Kidney (tissue), 14 donors: ENCODE measurements around the gene TPSG1. TPM values are rescaled to one million over a fixed set of nuclear protein-coding genes. Genes with fewer than 3 reads are reported as not detected.

ENCODE experiments used
- DNase-seq, 5 donors: peaks; one replicate each; pipeline ENCODE4 v3.0.0-alpha.2; 2013 to 2020
- FAIRE-seq: peaks from 2 replicates; lab custom pipeline; 2012; peaks lifted over from hg19 to GRCh38; lab: Jason Lieb, UNC
- H3K27ac ChIP-seq, 2 donors: one replicate each; pipeline ENCODE4 v1.7.0; 2013; ENCODE audit warnings: low read depth in 2 of 2, low read length in 2 of 2, inconsistent platforms in 1 of 2
- H3K27me3 ChIP-seq: one replicate; pipeline ENCODE4 v1.7.1; 2013; ENCODE audit warnings: low read length, inconsistent platforms; ENCODE audit not compliant: control insufficient read depth, insufficient read depth
- H3K36me3 ChIP-seq, 3 donors: one replicate each; pipeline versions ENCODE4 v1.7.0 to v1.7.1; 2013; ENCODE audit warnings: low read length in 3 of 3, control low read depth in 1 of 3, inconsistent platforms in 1 of 3; ENCODE audit not compliant: insufficient read depth in 3 of 3, control insufficient read depth in 2 of 3
- H3K4me1 ChIP-seq, 3 donors: one replicate each; pipeline versions ENCODE4 v1.7.0 to v1.7.1; 2013; ENCODE audit warnings: low read length in 3 of 3, inconsistent platforms in 1 of 3, low read depth in 1 of 3; ENCODE audit not compliant: control insufficient read depth in 2 of 3, insufficient read depth in 2 of 3
- H3K4me3 ChIP-seq, 3 donors: one replicate each; pipeline versions ENCODE4 v1.7.0 to v1.8.1; 2013; ENCODE audit warnings: low read length in 3 of 3, control low read depth in 1 of 3, inconsistent platforms in 1 of 3
- H3K9ac ChIP-seq, 3 donors: one replicate each; pipeline versions ENCODE4 v1.7.0 to v1.7.1; 2013; ENCODE audit warnings: low read length in 3 of 3, control low read depth in 1 of 3, inconsistent platforms in 1 of 3
- H3K9me3 ChIP-seq, 3 donors: one replicate each; pipeline versions ENCODE4 v1.7.0 to v1.7.1; 2013; ENCODE audit warnings: low read length in 3 of 3, control low read depth in 1 of 3, inconsistent platforms in 1 of 3; ENCODE audit not compliant: control insufficient read depth in 2 of 3, insufficient read depth in 1 of 3
- CTCF ChIP-seq: IDR thresholded peaks from 3 replicates; pipeline ENCODE4 v1.5.1; 2012; ENCODE audit warnings: mild to moderate bottlenecking, moderate library complexity, borderline replicate concordance; ENCODE audit not compliant: insufficient read depth; ENCODE audit errors: extremely low read depth
- intact Hi-C: fragments of 100-400 bp; cut with DNase I; formaldehyde crosslinking; loops from one replicate; pipeline ENCODE4 v1.11.1; 2022
- polyA plus RNA-seq: library from polyadenylated mRNA; stranded (reverse); fragments of 350-450 nt; fragmentation: Illumina TruSeq; extraction: RNeasy Lipid Tissue Mini Kit (QIAGEN cat#74804); gene quantifications from one replicate; pipeline ENCODE4 v1.2.3, GENCODE V29; 2014; ENCODE audit warnings: low read depth, low replicate concordance; ENCODE audit not compliant: insufficient read depth
- total RNA-seq: library from RNA; stranded (reverse); fragmentation: NEBNext Ultra II Directional; extraction: Animal tissue kit (Norgen Biotek cat#: 25700); gene quantifications from one replicate; pipeline ENCODE4 v1.2.1, GENCODE V29; 2021
- donor health status: control.
- donor health status: control.
- donor health status: control.
- donor health status: control.
- donor health status: control.
- donor health status: DM: yes; HTN: yes; CAD: no.
- donor health status: Normal renal cell carcinoma (clear cell type).

Gene TPSG1
- total and polyA plus RNA-seq, 2 donors from 2014 or later = 0.86 to 3.4 TPM

GRCh38 chr16:1175566-1176279 is 49.3 kb downstream of the TPSG1 start:
- Histone ChIP-seq H3K27ac (no peak overlapping the region), H3K4me3 (no peak overlapping the region), H3K9me3 (no peaks in the 10 kb centered on the region), H3K9ac (no peak overlapping the region), H3K36me3 (no peaks in the 10 kb centered on the region), H3K4me1 (no peaks in the 10 kb centered on the region), H3K27me3 (no peaks in the 10 kb centered on the region)
- FAIRE-seq (no peak), DNase-seq (no peak)
- intact Hi-C loops = no loop called here
- no peak for TF ChIP-seq CTCF

- Histone ChIP-seq H3K4me1 (no peaks in the 10 kb centered on the region), H3K36me3 (no peaks in the 10 kb centered on the region), H3K9me3 (no peaks in the 10 kb centered on the region), H3K27me3 (no peaks in the 10 kb centered on the region), H3K4me3 (no peak overlapping the region), H3K27ac (no peak overlapping the region), H3K9ac (no peak overlapping the region)
- DNase-seq (no peak), FAIRE-seq (no peak)
- no peak for TF ChIP-seq CTCF
- intact Hi-C loops = no loop called here
These were observed 50.4 kb downstream of the TPSG1 start for GRCh38 chr16:1174477-1175357.

GRCh38 chr16:1173788-1174451 is 51.1 kb downstream of the TPSG1 start:
- Histone ChIP-seq H3K36me3 (no peaks in the 10 kb centered on the region), H3K27me3 (no peaks in the 10 kb centered on the region), H3K9ac (no peak overlapping the region), H3K27ac (no peak overlapping the region), H3K9me3 (no peaks in the 10 kb centered on the region), H3K4me3 (no peak overlapping the region), H3K4me1 (no peaks in the 10 kb centered on the region)
- DNase-seq (no peak), FAIRE-seq (no peak)
- intact Hi-C loops = no loop called here
- TF ChIP-seq CTCF = no peak
